Fibroblast of lung (primary cell): Measurements from ENCODE around the gene GINS1. TPM values are rescaled to one million over a fixed set of nuclear protein-coding genes. Genes with fewer than 3 reads are reported as not detected.

Experiments used
- DNase-seq, 2 donors: peaks; one replicate each; pipeline versions ENCODE4 v3.0.0 to v3.0.0-alpha.2; 2010; ENCODE audit warnings: low read depth in 2 of 2
- H2AFZ ChIP-seq: 2 replicates; pipeline ENCODE4 v1.5.1; 2012; ENCODE audit warnings: low read length, control low read depth, inconsistent platforms
- H3K27ac ChIP-seq: 2 replicates; pipeline ENCODE4 v1.5.1; 2011; ENCODE audit warnings: low read length, control low read depth; ENCODE audit not compliant: insufficient read depth
- H3K27me3 ChIP-seq: 2 replicates; pipeline ENCODE4 v1.5.1; 2011; ENCODE audit warnings: mild to moderate bottlenecking, low read length; ENCODE audit not compliant: control insufficient read depth, insufficient read depth
- H3K36me3 ChIP-seq: 2 replicates; pipeline ENCODE4 v1.5.1; 2011; ENCODE audit warnings: low read length; ENCODE audit not compliant: control insufficient read depth, insufficient read depth
- H3K4me1 ChIP-seq: 2 replicates; pipeline ENCODE4 v1.5.1; 2011; ENCODE audit warnings: low read length; ENCODE audit not compliant: control insufficient read depth, insufficient read depth; ENCODE audit errors: extremely low read depth
- H3K4me2 ChIP-seq: 2 replicates; pipeline ENCODE4 v1.5.1; 2011; ENCODE audit warnings: low read length, control low read depth; ENCODE audit not compliant: insufficient read depth; ENCODE audit errors: extremely low read depth
- H3K4me3 ChIP-seq, 4 experiments: fragments of 200-600 bp in 1 of 4; sonication (generic) in 1 of 4; replicated peaks in 1 of 4; 2 replicates each; pipeline ENCODE4 v1.5.1; 2011 to 2016; ENCODE audit warnings: low read length in 4 of 4, low read depth in 3 of 4, mild to moderate bottlenecking in 3 of 4, control low read depth in 2 of 4, inconsistent platforms in 1 of 4, mixed read lengths in 1 of 4; ENCODE audit not compliant: insufficient read depth in 1 of 4; ENCODE audit errors: control extremely low read depth in 1 of 4
- H3K79me2 ChIP-seq: 2 replicates; pipeline ENCODE4 v1.5.1; 2012; ENCODE audit warnings: mild to moderate bottlenecking, low read length, inconsistent platforms; ENCODE audit not compliant: control insufficient read depth, insufficient read depth
- H3K9ac ChIP-seq: 2 replicates; pipeline ENCODE4 v1.5.1; 2011; ENCODE audit warnings: mild to moderate bottlenecking, low read length, control low read depth; ENCODE audit not compliant: insufficient read depth
- H3K9me3 ChIP-seq: 2 replicates; pipeline ENCODE4 v1.5.1; 2012; ENCODE audit warnings: low read depth, low read length; ENCODE audit not compliant: control insufficient read depth, insufficient read depth
- H4K20me1 ChIP-seq: 2 replicates; pipeline ENCODE4 v1.5.1; 2011; ENCODE audit warnings: low read length; ENCODE audit not compliant: control insufficient read depth, insufficient read depth; ENCODE audit errors: extremely low read depth
- EZH2 ChIP-seq: IDR thresholded peaks from 2 replicates; pipeline ENCODE4 v1.5.1; 2012; ENCODE audit warnings: low read length, control low read depth, mild to moderate bottlenecking; ENCODE audit errors: missing control alignments
- polyA plus RNA-seq, 2 donors: library from polyadenylated mRNA; depleted of rRNA in 1 of 2; stranded (reverse) in 1 of 2; unstranded in 1 of 2; fragments of >200 nt; gene quantifications; 2 replicates each; pipeline ENCODE4 v1.2.1, GENCODE V29; 2011 to 2012; ENCODE audit warnings: missing spikeins in 1 of 2
- total RNA-seq: library from RNA; depleted of rRNA; stranded (reverse); fragments of >200 nt; gene quantifications from 2 replicates; pipeline ENCODE4 v1.2.1, GENCODE V29; 2014
- TF ChIP-seq, protein P1 (sequence below), 2 donors: IDR thresholded peaks in 1 of 2; conservative IDR thresholded peaks in 1 of 2; 1 replicate in 1 of 2; 2 replicates in 1 of 2; pipeline ENCODE4 v1.5.1; 2011 to 2012; ENCODE audit warnings: low read length in 2 of 2, control low read depth in 1 of 2, inconsistent platforms in 1 of 2, low read depth in 1 of 2, mild to moderate bottlenecking in 1 of 2

GINS1 gene
- total and polyA plus RNA-seq, 2 donors (not counting 1 experiment from before 2014, with no cell fraction given): 3.0 to 5.6 TPM

DNA sequence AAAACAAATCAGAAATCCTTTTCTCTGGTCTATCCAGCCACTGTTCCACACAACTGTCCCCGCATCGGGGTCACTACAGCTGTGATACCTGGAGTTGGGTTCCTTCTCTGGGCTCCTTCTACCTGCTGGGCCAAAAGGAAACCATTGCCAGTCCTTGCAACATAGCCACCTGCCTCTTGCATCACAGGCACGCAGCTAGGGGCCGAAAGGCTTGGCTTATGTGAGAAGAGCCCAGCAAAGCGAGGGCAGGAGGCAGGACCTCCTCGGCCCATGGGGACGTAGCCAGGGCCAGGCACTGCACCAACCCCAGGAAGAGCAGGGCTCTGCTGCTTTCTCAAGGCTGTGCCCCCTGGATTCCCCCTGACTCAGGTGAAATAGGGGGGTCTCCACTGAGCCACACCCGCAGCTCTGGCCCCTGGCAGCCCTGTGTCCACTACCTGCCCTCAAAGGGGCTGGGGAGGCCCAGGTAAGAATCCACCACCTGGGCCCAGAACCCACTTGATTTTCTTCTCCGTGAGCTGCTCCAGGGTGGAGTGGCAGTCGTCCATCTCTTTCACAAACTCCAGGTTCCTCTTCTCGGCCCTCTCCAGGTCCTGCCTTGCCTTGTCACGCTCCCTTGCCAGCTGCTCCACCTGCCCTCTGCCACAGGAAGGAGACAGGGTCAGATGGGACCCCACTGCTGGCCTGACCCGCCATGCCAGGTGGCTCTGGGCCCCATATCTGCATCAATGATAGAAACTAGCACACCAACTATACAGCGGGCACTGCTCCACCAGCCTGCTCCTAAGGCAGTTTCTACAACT lies 88.9 kb downstream of the GINS1 start:
- no peaks in the 10 kb centered on the region for H4K20me1 ChIP-seq

DNA sequence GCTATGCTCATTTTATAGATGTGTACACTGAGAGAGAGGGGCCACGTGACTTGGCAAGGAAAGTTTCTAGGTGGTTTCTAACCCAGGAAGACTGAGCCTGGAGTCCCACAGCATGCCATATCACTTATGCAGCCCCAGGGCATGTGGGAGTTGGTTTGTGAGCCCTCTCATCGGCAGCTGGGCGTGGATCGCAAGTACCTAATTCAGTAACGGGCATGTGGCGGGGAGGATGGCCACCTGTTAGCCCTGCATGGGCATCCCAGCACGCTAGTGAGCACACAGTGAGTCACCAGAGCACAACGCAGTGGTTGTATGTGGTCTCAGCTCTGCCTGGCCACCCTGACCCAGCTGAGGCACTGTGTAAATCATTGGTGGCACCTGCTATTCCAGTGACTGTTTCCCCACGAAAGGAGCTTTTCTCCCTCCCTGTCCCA lies 89.5 kb downstream of the GINS1 start:
- Histone ChIP-seq H2AFZ (no peak overlapping the region), H3K27me3 (no peaks in the 10 kb centered on the region), H3K4me1 (no peaks in the 10 kb centered on the region), H3K4me3 (no peak overlapping the region), H3K9me3 (no peaks in the 10 kb centered on the region), H3K79me2 (no peaks in the 10 kb centered on the region), H3K4me2 (no peak overlapping the region), H3K36me3 (no peaks in the 10 kb centered on the region), H3K9ac (no peak overlapping the region), H4K20me1 (no peaks in the 10 kb centered on the region), H3K27ac (no peak overlapping the region)
- peak; percentile 12 to 49 for DNase-seq
- TF ChIP-seq EZH2: no peak
- TF ChIP-seq, protein P1, sequence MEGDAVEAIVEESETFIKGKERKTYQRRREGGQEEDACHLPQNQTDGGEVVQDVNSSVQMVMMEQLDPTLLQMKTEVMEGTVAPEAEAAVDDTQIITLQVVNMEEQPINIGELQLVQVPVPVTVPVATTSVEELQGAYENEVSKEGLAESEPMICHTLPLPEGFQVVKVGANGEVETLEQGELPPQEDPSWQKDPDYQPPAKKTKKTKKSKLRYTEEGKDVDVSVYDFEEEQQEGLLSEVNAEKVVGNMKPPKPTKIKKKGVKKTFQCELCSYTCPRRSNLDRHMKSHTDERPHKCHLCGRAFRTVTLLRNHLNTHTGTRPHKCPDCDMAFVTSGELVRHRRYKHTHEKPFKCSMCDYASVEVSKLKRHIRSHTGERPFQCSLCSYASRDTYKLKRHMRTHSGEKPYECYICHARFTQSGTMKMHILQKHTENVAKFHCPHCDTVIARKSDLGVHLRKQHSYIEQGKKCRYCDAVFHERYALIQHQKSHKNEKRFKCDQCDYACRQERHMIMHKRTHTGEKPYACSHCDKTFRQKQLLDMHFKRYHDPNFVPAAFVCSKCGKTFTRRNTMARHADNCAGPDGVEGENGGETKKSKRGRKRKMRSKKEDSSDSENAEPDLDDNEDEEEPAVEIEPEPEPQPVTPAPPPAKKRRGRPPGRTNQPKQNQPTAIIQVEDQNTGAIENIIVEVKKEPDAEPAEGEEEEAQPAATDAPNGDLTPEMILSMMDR (conservative IDR thresholded peaks at IDR 0.05 in 1 of 2, IDR thresholded peaks at IDR 0.05 in 1 of 2; ENCODE audit: low read depth in 1 of 2, low read length in 2 of 2): no peak

More for the DNA sequence above, 88.9 kb downstream of the GINS1 start:
- Histone ChIP-seq H3K36me3 (no peaks in the 10 kb centered on the region), H3K4me3 (no peak overlapping the region), H3K27ac (no peak overlapping the region), H3K4me2 (no peak overlapping the region), H3K9ac (no peak overlapping the region), H2AFZ (no peak overlapping the region), H3K4me1 (no peaks in the 10 kb centered on the region), H3K79me2 (no peaks in the 10 kb centered on the region), H3K9me3 (no peaks in the 10 kb centered on the region), H3K27me3 (no peaks in the 10 kb centered on the region)
- TF ChIP-seq, protein P1 (conservative IDR thresholded peaks at IDR 0.05 in 1 of 2, IDR thresholded peaks at IDR 0.05 in 1 of 2; ENCODE audit: low read depth in 1 of 2, low read length in 2 of 2): no peak
- TF ChIP-seq EZH2: no peak
- DNase-seq: no peak

DNA sequence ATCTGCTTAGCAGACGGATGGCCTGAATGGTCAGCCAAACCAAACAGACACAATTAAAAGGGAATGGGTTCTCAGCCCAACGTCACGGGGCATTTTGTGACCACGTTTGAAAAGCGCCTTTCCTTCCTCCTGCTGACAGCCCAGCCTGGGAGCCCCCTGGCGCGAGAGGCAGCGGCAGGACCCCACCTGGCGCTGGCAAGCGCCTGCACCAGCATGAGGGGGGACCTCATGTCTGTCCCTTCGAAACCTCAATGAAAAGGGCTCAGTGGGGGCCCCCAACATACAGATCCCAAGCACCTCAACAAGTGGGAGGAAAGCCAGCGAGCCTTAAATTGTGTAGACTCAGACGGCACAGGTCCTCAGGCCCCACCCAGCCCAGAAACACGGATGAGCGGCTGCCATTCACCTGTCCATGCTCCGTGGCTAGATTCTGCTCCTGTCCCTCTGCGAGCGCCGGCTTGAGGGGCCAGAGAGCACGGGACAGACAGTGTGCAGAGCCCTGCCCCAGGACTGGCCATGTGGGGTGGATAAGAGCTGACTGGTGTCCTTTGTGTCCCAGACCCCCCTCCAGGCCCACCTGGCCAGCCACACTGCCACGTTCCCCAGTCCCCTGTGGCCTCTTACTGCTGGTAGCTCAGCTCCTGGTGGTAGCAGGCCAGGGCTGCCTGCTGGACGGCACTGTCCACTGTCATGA lies 90.3 kb downstream of the GINS1 start:
- TF ChIP-seq, protein P1 (conservative IDR thresholded peaks at IDR 0.05 in 1 of 2, IDR thresholded peaks at IDR 0.05 in 1 of 2; ENCODE audit: low read depth in 1 of 2, low read length in 2 of 2): no peak
- TF ChIP-seq EZH2: no peak
- DNase-seq: no peak
- no peak overlapping the region for H3K9ac ChIP-seq
- H3K4me2 ChIP-seq: no peak overlapping the region
- H3K36me3 ChIP-seq: no peaks in the 10 kb centered on the region
- H2AFZ ChIP-seq: no peak overlapping the region
- no peaks in the 10 kb centered on the region for H3K79me2 ChIP-seq
- no peak overlapping the region for H3K27ac ChIP-seq
- no peaks in the 10 kb centered on the region for H3K9me3 ChIP-seq
- H3K27me3 ChIP-seq: no peaks in the 10 kb centered on the region
- H3K4me3 ChIP-seq: no peak overlapping the region
- H3K4me1 ChIP-seq: no peaks in the 10 kb centered on the region
- H4K20me1 ChIP-seq: no peaks in the 10 kb centered on the region
